ENCODE data around the gene DOCK1.

DOCK1 gene

DNA sequence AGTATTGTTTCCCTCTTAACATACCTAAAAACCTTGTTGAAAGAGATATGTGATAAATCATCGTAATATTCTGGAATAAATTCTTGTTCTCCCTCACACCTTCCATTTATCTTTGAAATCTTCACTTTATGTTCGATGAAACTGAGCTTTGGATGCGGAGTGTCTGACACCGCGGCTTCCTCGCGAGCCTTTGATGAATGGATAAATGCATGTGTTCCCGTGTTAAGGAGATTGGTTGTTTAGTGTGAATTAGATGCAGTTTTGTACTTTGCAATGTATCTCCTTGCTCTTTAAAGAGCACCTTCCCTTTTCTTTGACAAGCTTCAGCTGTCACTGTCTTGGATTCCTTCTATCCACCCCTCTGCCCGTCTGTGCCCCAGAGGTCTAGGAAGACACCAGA, 138.1 kb downstream of the DOCK1 start:
- in situ Hi-C loops (cut with MboI; ENCODE audit: low sequenced_read_pairs) = no loop called here
- H3K27me3 ChIP-seq (ENCODE audit: low read depth) = no peaks in the 10 kb centered on the region
- peaks cover 4% of the 10 kb centered on the region; the same call in 1 of the 2 replicates for H3K36me3 ChIP-seq (replicated peaks)
- no peak for DNase-seq (ENCODE audit: low spot score in 2 of 2)
- H3K4me3 ChIP-seq = no peak overlapping the region
- H3K4me1 ChIP-seq = no peaks in the 10 kb centered on the region
- no peaks in the 10 kb centered on the region for H3K9me3 ChIP-seq

DNA sequence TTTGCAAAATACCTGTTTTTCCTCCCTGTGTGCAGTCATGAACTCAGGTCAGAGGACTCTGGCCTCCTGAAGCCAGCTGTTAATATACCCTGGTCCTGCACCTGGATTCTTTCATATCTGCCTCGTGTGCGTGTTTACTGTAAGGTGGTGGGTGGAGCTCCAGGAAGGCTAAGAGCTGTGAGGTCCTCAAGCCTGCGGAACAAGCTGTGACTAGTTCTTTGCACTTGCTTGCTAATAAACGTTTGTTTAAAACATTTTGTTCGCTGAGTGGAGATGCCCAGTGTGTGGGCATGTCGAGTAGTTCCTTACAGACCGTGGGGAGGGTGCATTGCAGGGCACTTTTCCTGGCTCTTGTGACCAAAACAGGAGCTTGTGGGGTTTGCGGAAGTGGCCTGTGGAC, 139.0 kb downstream of the DOCK1 start:
- no peak overlapping the region for H3K4me3 ChIP-seq
- no peaks in the 10 kb centered on the region for H3K4me1 ChIP-seq
- DNase-seq (ENCODE audit: low spot score in 2 of 2) = no peak
- H3K9me3 ChIP-seq = no peaks in the 10 kb centered on the region
- H3K27me3 ChIP-seq (ENCODE audit: low read depth) = no peaks in the 10 kb centered on the region
- H3K36me3 ChIP-seq (replicated peaks) = peaks cover 2% of the 10 kb centered on the region; the same call in 1 of the 2 replicates
- in situ Hi-C loops (cut with MboI; ENCODE audit: low sequenced_read_pairs) = no loop called here

DNA sequence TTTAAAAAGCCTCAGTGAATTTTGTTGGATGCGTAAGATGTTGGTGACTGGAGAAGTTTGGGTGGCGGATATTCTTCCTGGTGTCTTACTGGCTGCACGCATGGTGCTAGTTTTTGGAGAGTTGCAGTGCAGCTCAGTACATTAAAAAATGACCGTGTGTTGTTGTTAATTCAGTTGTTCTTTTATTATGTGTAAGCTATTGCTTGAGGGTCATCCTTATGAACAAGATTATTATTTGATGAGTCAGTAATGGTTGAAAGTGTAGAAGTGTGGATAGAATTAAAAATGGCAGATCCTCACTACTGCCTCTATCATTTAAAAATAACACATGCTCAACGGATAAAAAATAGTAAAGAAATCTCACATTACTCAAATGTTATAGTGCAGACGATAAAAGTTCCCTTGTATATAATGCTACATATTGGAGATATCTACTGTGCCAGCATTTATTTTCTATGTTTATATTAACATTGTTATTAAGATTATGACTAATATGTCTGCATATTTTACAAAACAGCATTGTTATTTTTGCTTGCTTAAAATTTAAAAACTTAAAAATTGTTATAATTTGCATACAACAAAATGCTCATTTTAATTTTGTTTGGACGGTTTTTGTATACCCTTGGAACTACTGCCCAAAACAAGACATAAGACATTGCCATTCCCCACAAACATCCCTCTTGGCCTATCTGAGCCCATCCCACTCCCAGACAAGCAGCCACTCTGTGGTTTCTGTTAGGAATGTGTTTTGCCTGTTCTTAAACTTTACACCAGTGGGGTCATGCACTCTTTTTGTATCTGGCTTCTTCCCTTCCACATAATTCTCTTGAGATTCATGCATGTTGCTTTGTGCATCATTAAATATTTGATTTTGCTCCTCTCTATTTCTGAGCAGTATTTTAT, 142.0 kb downstream of the DOCK1 start:
- no peaks in the 10 kb centered on the region for H3K27me3 ChIP-seq (ENCODE audit: low read depth)
- in situ Hi-C loops (cut with MboI; ENCODE audit: low sequenced_read_pairs) = no loop called here
- H3K9me3 ChIP-seq = no peaks in the 10 kb centered on the region
- no peaks in the 10 kb centered on the region for H3K4me1 ChIP-seq
- no peaks in the 10 kb centered on the region for H3K36me3 ChIP-seq (replicated peaks)
- H3K4me3 ChIP-seq = no peak overlapping the region
- no peak for DNase-seq (ENCODE audit: low spot score in 2 of 2)

DNA sequence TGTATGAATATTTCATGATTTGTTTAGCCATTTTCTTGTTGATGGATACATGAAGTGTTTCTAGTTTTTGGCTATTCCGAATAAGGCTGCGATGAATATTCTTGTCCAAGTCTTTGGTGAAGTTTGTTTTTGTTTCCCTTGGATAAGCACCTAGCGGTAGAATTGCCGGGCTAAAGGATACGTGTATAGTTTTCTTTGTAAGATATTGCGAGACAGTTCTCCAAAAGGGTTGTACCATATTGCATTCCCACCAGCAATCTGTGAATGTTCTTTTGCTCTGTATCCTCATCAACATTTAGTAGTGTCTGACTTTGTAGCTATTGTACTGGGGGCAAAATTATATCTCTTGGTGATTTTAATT, 142.6 kb downstream of the DOCK1 start:
- H3K4me3 ChIP-seq = no peak overlapping the region
- no peak for DNase-seq (ENCODE audit: low spot score in 2 of 2)
- no peaks in the 10 kb centered on the region for H3K27me3 ChIP-seq (ENCODE audit: low read depth)
- no peaks in the 10 kb centered on the region for H3K36me3 ChIP-seq (replicated peaks)
- H3K4me1 ChIP-seq = no peaks in the 10 kb centered on the region
- no peaks in the 10 kb centered on the region for H3K9me3 ChIP-seq
- in situ Hi-C loops (cut with MboI; ENCODE audit: low sequenced_read_pairs) = no loop called here

DNA sequence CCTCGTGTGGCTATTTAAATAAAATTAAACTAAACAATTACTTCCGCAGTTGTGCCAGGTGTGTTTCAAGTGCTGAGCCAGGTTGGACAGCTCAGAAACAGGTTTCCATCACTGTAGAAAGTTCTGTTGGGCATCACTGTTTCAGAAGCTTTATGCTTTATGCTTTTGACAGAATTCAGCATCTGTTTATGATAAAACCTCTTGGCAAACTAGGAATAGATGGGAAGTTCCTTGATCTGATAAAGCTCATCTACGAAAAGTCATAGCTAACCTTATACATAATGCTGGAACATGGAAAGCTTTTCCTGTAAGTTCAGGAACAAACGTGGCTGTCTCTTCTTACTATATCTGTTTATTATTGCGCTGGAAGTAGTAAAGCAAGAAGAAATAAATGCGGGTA, 143.4 kb downstream of the DOCK1 start:
- Histone ChIP-seq H3K27me3 (ENCODE audit: low read depth) (no peaks in the 10 kb centered on the region), H3K9me3 (no peaks in the 10 kb centered on the region), H3K4me3 (no peak overlapping the region), H3K36me3 (replicated peaks) (no peaks in the 10 kb centered on the region), H3K4me1 (no peaks in the 10 kb centered on the region)
- no peak for DNase-seq (ENCODE audit: low spot score in 2 of 2)
- in situ Hi-C loops (cut with MboI; ENCODE audit: low sequenced_read_pairs) = no loop called here

DNA sequence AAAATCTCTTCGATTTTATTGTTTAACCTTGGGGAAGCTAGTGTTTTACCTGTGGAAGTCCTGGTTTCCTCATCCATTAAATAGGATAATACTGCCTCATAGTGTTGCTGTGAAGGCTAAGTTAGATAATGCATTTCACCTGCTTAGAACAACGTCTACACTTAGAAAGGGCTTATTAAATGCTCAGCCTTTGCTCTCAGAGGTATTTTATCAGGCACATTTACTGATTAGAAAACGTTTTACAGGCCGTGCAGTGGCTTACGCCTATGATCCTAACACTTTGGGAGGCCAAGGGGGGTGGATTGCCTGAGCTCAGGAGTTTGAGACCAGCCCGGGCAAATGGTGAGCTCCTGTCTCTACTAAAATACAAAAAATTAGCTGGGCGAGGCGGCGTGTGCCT, 146.8 kb downstream of the DOCK1 start:
- H3K4me3 ChIP-seq = no peak overlapping the region
- DNase-seq (ENCODE audit: low spot score in 2 of 2) = no peak
- in situ Hi-C loops (cut with MboI; ENCODE audit: low sequenced_read_pairs) = no loop called here
- H3K4me1 ChIP-seq = no peaks in the 10 kb centered on the region
- H3K36me3 ChIP-seq (replicated peaks) = no peaks in the 10 kb centered on the region
- H3K9me3 ChIP-seq = no peaks in the 10 kb centered on the region
- H3K27me3 ChIP-seq (ENCODE audit: low read depth) = no peaks in the 10 kb centered on the region

DNA sequence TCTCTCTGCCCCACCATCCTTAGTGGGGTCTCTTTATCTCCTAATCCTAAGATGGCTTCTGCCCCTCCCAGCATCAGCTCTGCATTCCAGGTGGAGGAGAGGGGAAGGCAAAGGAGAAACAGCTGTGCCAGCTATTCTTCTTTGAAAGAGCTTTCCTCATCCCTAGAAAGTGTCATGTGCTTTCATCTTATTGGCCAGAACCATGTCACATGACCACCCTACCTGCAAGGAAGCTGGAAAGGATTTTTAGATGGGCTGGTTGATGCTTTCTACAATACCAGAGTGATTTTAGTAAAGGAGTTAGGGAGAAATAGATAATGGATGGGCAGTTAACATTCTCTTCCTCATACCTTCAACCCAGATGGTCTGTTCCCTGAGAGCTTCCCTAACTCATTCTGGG, 150.0 kb downstream of the DOCK1 start:
- in situ Hi-C loops (cut with MboI; ENCODE audit: low sequenced_read_pairs) = no loop called here
- Histone ChIP-seq H3K4me3 (no peak overlapping the region), H3K4me1 (no peaks in the 10 kb centered on the region), H3K27me3 (ENCODE audit: low read depth) (no peaks in the 10 kb centered on the region), H3K36me3 (replicated peaks) (no peaks in the 10 kb centered on the region), H3K9me3 (no peaks in the 10 kb centered on the region)
- no peak for DNase-seq (ENCODE audit: low spot score in 2 of 2)

DNA sequence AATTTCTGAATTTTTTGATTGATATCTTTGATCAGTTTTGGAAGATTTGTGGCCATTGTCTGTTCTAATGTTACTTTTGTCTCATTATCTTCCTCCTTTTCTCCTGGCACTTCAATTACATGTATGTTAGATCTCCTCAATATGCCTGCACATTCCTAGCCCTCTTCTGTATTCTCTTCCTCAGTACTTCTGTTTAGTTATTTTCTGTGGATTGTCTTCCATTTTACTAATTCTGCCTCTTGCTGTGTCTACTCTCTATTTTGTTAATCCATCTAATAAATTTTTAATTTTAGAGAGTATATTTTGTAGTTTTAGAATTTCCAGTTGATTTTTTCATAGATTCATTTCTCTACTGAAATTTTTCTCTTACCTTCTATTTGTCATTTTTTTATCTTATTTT, 154.1 kb downstream of the DOCK1 start:
- in situ Hi-C loops (cut with MboI; ENCODE audit: low sequenced_read_pairs) = no loop called here
- H3K36me3 ChIP-seq (replicated peaks) = no peaks in the 10 kb centered on the region; the same call in 1 of the 2 replicates
- H3K4me3 ChIP-seq = no peak overlapping the region
- H3K9me3 ChIP-seq = no peaks in the 10 kb centered on the region
- no peaks in the 10 kb centered on the region for H3K4me1 ChIP-seq
- DNase-seq (ENCODE audit: low spot score in 2 of 2) = no peak
- H3K27me3 ChIP-seq (ENCODE audit: low read depth) = no peaks in the 10 kb centered on the region

DNA sequence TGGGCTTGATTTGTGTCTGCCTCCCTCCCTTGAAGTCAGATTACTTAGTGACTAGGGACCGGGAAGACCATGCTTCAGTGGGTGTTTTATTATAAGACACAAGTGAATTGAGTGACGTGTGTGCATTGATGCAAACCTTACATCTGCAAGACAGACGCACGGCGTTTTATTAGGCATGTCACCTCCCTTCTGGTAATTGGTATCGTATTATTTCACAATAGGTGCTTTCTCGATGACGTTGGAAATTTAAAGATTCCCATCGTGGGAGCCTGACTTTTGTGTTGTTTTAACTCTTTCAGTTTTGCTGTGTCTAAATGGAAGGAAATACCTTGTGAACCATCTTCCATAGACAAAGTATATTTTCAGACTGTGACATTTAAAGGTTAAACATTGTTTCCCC, 158.5 kb downstream of the DOCK1 start:
- no peaks in the 10 kb centered on the region; the same call in 1 of the 2 replicates for H3K36me3 ChIP-seq (replicated peaks)

DNA sequence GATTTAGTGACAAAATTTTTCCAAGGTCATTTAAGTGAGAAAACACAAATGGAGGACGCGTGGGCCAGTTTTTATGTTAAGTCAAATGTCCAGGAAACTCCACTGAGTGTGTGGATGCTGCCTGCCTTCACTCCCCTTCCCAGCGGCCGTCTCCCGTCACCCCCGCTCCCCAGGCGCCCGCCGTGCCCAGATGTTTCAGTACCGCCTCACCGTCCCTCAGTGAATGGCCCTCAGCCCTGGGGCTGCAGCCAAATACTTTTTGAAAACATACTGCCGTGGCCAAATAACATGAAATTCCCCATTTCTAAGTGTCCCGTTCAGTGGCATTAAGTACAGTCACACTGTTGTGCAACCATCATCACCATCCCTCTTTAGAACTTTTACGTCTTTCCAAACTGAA, 159.2 kb downstream of the DOCK1 start:
- in situ Hi-C loops (cut with MboI; ENCODE audit: low sequenced_read_pairs) = no loop called here
- no peaks in the 10 kb centered on the region; the same call in 1 of the 2 replicates for H3K36me3 ChIP-seq (replicated peaks)
- no peak for DNase-seq (ENCODE audit: low spot score in 2 of 2)
- H3K4me1 ChIP-seq = no peaks in the 10 kb centered on the region
- H3K27me3 ChIP-seq (ENCODE audit: low read depth) = no peaks in the 10 kb centered on the region
- no peak overlapping the region for H3K4me3 ChIP-seq
- no peaks in the 10 kb centered on the region for H3K9me3 ChIP-seq

More for the DNA sequence above, 158.5 kb downstream of the DOCK1 start:
- H3K4me3 ChIP-seq = no peak overlapping the region
- no peaks in the 10 kb centered on the region for H3K9me3 ChIP-seq
- no peaks in the 10 kb centered on the region for H3K27me3 ChIP-seq (ENCODE audit: low read depth)
- no peaks in the 10 kb centered on the region for H3K4me1 ChIP-seq
- in situ Hi-C loops (cut with MboI; ENCODE audit: low sequenced_read_pairs) = no loop called here
- no peak for DNase-seq (ENCODE audit: low spot score in 2 of 2)

DNA sequence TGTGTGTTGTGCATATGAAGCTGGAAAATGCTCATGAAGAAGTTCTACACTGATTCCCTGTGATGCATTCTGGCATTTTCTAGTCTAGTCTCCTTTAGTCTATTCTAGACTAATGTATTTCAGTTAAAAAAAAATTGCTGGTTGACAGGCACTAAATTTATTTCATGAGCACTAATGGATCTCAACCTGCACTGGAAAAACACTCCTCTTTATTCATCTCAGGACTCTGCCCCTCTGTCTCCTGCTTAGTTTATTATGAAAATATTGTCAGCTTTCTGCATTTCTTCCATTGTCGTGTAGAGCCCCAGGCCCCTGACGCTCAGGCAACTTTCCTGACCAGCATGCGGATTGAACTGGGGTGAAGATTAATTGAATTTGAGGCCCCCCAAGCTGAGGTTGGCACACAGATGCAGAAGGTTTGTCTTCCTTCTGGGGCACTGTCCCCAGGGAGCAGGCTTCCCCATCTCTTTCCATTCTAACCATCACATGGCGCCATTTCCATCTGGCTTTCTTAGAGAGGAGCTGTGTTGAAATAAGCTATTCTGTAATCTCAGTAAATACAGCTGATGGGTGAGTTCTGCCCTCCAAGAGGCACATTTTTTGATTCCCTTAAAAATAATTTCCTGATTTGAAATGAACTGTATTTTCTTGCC, 162.4 kb downstream of the DOCK1 start:
- H3K4me1 ChIP-seq = no peaks in the 10 kb centered on the region
- in situ Hi-C loops (cut with MboI; ENCODE audit: low sequenced_read_pairs) = no loop called here
- H3K27me3 ChIP-seq (ENCODE audit: low read depth) = no peaks in the 10 kb centered on the region
- H3K9me3 ChIP-seq = no peaks in the 10 kb centered on the region
- no peaks in the 10 kb centered on the region; the same call in none of the 2 replicates for H3K36me3 ChIP-seq (replicated peaks)
- H3K4me3 ChIP-seq = no peak overlapping the region
- DNase-seq (ENCODE audit: low spot score in 2 of 2) = no peak

DNA sequence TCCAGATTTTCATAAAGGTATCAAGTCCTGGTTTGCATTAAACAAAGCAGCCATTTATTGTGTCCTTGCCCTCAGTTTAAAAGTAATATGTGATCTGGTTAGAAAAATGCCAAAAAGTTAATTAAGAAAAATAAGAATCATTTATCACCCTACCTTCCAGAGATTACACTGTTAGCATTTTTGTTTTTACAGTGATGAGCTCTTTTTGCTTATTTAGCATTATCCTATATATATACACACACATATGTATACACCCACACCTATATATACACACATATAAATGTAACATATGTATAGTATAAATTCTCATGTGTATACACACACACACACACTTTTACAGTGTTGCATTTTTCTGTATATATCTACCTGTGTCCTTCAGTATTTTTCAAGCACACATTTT, 163.3 kb downstream of the DOCK1 start:
- in situ Hi-C loops (cut with MboI; ENCODE audit: low sequenced_read_pairs) = no loop called here
- DNase-seq (ENCODE audit: low spot score in 2 of 2) = no peak
- Histone ChIP-seq H3K4me1 (no peaks in the 10 kb centered on the region), H3K36me3 (replicated peaks) (no peaks in the 10 kb centered on the region; the same call in none of the 2 replicates), H3K27me3 (ENCODE audit: low read depth) (no peaks in the 10 kb centered on the region), H3K9me3 (no peaks in the 10 kb centered on the region), H3K4me3 (no peak overlapping the region)

DNA sequence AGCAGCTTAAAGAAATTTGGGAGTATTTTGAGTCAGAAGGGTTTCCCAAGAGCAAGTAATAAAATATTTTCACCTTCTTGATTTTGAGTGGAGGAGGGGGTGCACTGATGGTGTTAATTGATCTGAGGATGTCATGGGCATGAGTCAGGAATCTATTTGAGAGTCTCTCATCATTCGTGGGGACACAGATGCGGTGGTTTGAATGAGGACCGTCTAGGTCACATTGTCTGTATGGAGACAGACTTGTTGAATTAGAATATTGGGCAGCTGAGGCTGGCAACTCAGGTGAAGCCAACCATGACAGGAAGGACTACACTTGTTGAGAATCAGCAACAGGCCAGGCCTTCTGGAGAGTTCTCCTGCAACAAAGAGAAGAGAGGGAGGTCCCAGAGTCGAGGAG, 164.2 kb downstream of the DOCK1 start:
- no peak for DNase-seq (ENCODE audit: low spot score in 2 of 2)
- Histone ChIP-seq H3K36me3 (replicated peaks) (no peaks in the 10 kb centered on the region; the same call in none of the 2 replicates), H3K27me3 (ENCODE audit: low read depth) (no peaks in the 10 kb centered on the region), H3K4me1 (no peaks in the 10 kb centered on the region), H3K9me3 (no peaks in the 10 kb centered on the region), H3K4me3 (no peak overlapping the region)
- in situ Hi-C loops (cut with MboI; ENCODE audit: low sequenced_read_pairs) = no loop called here

DNA sequence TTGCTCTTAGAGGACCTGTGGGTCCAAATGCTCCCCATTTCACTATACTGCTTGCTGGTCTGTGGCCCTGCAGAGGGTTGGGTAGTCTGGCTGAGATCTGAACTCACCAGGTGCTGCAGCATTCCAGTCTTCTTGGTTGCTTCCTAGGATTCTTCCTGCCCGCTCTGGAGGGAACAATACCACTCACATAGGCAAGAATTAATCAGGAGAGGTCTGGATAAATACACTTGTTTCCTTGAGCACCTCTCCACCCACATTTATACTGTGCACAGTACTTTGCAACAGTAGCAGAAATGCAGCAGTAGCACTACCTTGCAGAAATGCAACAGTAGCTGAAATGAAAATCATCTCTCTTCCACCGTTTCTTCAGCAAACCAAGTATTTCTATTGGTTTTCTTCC, 165.9 kb downstream of the DOCK1 start:
- Histone ChIP-seq H3K9me3 (no peaks in the 10 kb centered on the region), H3K4me3 (no peak overlapping the region), H3K27me3 (ENCODE audit: low read depth) (no peaks in the 10 kb centered on the region), H3K4me1 (no peaks in the 10 kb centered on the region), H3K36me3 (replicated peaks) (no peaks in the 10 kb centered on the region; the same call in none of the 2 replicates)
- no peak for DNase-seq (ENCODE audit: low spot score in 2 of 2)
- in situ Hi-C loops (cut with MboI; ENCODE audit: low sequenced_read_pairs) = no loop called here

Measured in HAP-1 (cell line).